Measurements from ENCODE around the gene TNRC6C. TPM values are rescaled to one million over a fixed set of nuclear protein-coding genes. Genes with fewer than 3 reads are reported as not detected.
A peak's percentile ranks its signal among the peaks of the same experiment; 100 is the strongest.

The TNRC6C gene
- total RNA-seq, 2 experiments from 2014 or later = 19.6 to 20.3 TPM

DNA sequence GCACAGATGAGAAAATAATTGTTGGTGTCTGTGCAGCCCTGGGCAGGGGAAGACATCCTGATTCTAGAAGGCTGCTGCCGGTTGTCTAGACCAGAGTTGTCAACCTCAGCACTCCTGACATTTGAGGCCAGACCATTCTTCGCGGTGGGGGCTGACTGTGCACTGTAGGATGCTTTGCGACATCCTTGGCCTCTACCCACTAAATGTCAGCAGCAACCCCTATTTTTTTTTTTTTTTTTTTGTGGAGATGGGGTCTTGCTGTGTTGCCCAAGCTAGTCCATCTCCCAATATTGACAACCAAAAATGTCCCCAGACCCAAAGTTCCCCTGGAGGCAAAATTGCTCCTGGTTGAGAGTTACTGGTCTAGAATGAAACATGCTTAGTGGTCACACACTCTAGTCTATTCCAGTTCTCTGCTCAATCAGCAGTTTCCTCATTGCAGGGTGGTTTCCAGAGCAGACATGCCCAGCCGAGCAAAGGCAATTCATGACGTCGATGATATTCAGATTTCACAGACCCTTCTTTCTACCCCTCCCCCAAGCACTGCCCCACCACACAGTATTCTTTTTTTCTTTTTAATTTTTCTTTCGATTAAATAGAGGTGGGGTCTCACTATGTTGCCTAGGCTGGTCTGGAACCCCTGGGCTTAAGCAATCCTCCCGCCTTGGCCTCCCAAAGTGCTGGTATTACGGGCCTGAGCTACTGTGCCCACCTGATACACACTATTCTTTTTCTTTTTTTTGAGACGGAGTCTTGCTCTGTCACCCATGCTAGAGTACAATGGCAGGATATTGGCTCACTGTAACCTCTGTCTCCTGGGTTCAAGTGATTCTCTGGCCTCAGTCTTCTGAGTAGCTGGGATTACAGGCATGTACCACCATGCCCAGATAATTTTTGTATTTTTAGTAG, 196.7 kb downstream of the TNRC6C start:
- ChIA-PET POLR2A (interaction anchor here (0.6 kb wide), 1 partner anchor 66 kb away, joined by 3 read pairs; no protein-coding TSS in a partner anchor), CTCF (interaction anchor here (1.0 kb wide), 1 partner anchor 10 kb away, joined by 4 read pairs; no protein-coding TSS in a partner anchor)
- DNase-seq (no peak), ATAC-seq (peak; percentile 63)
- H3K9me3 Mint-ChIP-seq (ENCODE audit: low read depth) = no peaks in the 10 kb centered on the region
- H3K27me3 Mint-ChIP-seq = no peaks in the 10 kb centered on the region
- peaks cover 8% of the 10 kb centered on the region for H3K4me1 Mint-ChIP-seq
- no peak overlapping the region for H3K27ac Mint-ChIP-seq
- no peak overlapping the region for H3K4me3 Mint-ChIP-seq
- intact Hi-C loops (cut with DNase I, micrococcal nuclease) = no loop called here
- no peaks in the 10 kb centered on the region for H3K36me3 Mint-ChIP-seq (ENCODE audit: low read depth)

Other genes starting within 250 kb of the TNRC6C start
- gene TMC6, start 170.1 kb downstream of the TNRC6C start, total RNA-seq = 100 to 1,000 TPM; 138 to 145 TPM
- gene TMC8, start 172.1 kb downstream of the TNRC6C start, total RNA-seq = 100 to 1,000 TPM; 123 to 139 TPM
- gene C17orf99, start 187.7 kb downstream of the TNRC6C start, total RNA-seq = not detected
- gene SYNGR2, start 209.9 kb downstream of the TNRC6C start, total RNA-seq = 10 to 100 TPM; 79.1 to 89.2 TPM
- gene TK1, start 228.3 kb downstream of the TNRC6C start, total RNA-seq = 100 to 1,000 TPM; 157 to 195 TPM
- 10 to 100 TPM; 26.3 to 26.7 TPM for gene AFMID, start 228.7 kb downstream of the TNRC6C start, total RNA-seq

All from activated CD4-positive, alpha-beta T cell treated with anti-CD3 and anti-CD28 coated beads for 36 hours (primary cell).